Measurements from ENCODE around the gene ZBTB20.

- TF ChIP-seq CTCF (IDR thresholded peaks at IDR 0.05; ENCODE audit: low read depth, low read length): no peak
- no peak for TF ChIP-seq EZH2phosphoT487 (IDR thresholded peaks at IDR 0.05; ENCODE audit: low read depth)
Observed at GRCh38 chr3:114440700-114441099, 706.4 kb downstream of the ZBTB20 start.

Data from OCI-LY3 (cell line).